Prostate gland (tissue), 2 donors: ENCODE results near the gene CAMK2B. TPM values are rescaled to one million over a fixed set of nuclear protein-coding genes. Genes with fewer than 3 reads are reported as not detected.

Source experiments
- DNase-seq: peaks from one replicate; pipeline ENCODE4 v3.0.0-alpha.2; 2019; ENCODE audit warnings: low spot score
- H3K27ac ChIP-seq, 2 donors: fragments of 200-600 bp; sonication (generic); 2 replicates each; pipeline ENCODE4 v1.5.1; 2017 to 2019
- H3K27me3 ChIP-seq: fragments of 200-600 bp; sonication (generic); replicated peaks from 2 replicates; pipeline ENCODE4 v1.5.1; 2019; ENCODE audit not compliant: insufficient read depth
- H3K36me3 ChIP-seq, 2 donors: fragments of 200-600 bp; sonication (generic); 1 replicate in 1 of 2; 2 replicates in 1 of 2; pipeline versions ENCODE4 v1.5.1 to v1.8.1; 2017 to 2019
- H3K4me1 ChIP-seq: fragments of 200-600 bp; sonication (generic); replicated peaks from 2 replicates; pipeline ENCODE4 v1.5.1; 2019
- H3K4me3 ChIP-seq, 2 donors: fragments of 200-600 bp; sonication (generic); 2 replicates each; pipeline ENCODE4 v1.5.1; 2017 to 2019
- H3K9me3 ChIP-seq: fragments of 200-600 bp; sonication (generic); 2 replicates; pipeline ENCODE4 v1.5.1; 2017
- POLR2A ChIP-seq: fragments of 450-650 bp; IDR thresholded peaks from one replicate; pipeline ENCODE4 v1.6.1; 2016; ENCODE audit warnings: antibody characterized with exemption, mild to moderate bottlenecking
- POLR2AphosphoS5 ChIP-seq: sonication (generic); formaldehyde crosslinking; IDR thresholded peaks from one replicate; pipeline ENCODE4 v1.6.1; 2017; ENCODE audit warnings: antibody characterized with exemption
- WGBS: methylation state at CpG from one replicate; pipeline ENCODE4 v1.1.5; 2018; 5-methylcytosine and 5-hydroxymethylcytosine counted together
- intact Hi-C: fragments of 100-400 bp; cut with DNase I; formaldehyde crosslinking; loops from one replicate; pipeline ENCODE4 v1.14.2; 2022
- total RNA-seq, 2 donors: library from RNA; depleted of rRNA; stranded (reverse); fragments of >200 nt; gene quantifications; one replicate each; pipeline ENCODE4 v1.1.0, GENCODE V29; 2016
- TF ChIP-seq, protein P1 (sequence below), 4 experiments: fragments of 200-600 bp in 2 of 4; fragments of 450-650 bp in 2 of 4; sonication (generic) in 2 of 4; IDR thresholded peaks; 1 replicate in 3 of 4; 2 replicates in 1 of 4; pipeline ENCODE4 v1.5.1; 2016 to 2019; ENCODE audit warnings: antibody characterized with exemption in 4 of 4, mild to moderate bottlenecking in 2 of 4, moderate library complexity in 2 of 4

The CAMK2B gene
- total RNA-seq, 2 donors from 2014 or later, result 5.7 to 16.9 TPM

DNA sequence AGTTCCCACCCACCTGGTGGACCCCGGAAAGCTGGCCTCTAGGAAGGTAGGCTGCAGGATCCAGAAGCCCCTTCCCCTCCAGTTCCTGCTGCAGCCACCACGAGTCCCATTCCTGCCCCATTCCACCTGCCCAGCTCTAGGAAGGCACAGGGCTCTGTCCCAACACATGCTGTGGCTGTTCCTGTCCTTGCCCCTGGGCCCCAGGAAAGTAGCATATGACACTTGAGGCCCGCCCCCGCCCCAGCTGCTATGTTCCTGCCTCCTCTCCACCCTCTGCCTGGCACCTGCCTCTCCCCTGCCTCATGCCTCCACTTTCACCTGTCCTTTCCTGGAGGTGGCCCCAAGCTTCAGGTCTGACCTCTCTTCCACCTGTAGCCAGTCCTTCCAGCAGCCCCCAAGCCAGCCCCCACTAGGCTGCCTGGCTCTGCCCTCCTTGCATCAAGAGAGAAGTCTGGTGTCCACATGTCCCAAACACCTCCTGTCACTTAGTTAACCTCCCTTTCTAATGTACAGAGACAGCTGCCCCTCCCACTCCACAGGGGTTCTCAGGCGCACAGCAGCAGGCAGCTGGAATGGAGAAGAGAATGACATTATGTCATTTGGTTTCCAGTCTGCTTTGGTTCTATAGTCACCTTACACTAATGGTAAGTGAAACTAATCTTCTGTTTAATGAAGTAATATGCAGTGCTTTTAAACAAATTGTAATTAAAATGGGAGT, 101.9 kb downstream of the CAMK2B start:
- Histone ChIP-seq H3K36me3 (no peaks in the 10 kb centered on the region), H3K27ac (no peak overlapping the region), H3K4me3 (no peak overlapping the region), H3K9me3 (no peaks in the 10 kb centered on the region), H3K4me1 (no peaks in the 10 kb centered on the region), H3K27me3 (no peaks in the 10 kb centered on the region)
- intact Hi-C loops, result no loop called here
- DNase-seq, result no peak
- TF ChIP-seq, protein P1, sequence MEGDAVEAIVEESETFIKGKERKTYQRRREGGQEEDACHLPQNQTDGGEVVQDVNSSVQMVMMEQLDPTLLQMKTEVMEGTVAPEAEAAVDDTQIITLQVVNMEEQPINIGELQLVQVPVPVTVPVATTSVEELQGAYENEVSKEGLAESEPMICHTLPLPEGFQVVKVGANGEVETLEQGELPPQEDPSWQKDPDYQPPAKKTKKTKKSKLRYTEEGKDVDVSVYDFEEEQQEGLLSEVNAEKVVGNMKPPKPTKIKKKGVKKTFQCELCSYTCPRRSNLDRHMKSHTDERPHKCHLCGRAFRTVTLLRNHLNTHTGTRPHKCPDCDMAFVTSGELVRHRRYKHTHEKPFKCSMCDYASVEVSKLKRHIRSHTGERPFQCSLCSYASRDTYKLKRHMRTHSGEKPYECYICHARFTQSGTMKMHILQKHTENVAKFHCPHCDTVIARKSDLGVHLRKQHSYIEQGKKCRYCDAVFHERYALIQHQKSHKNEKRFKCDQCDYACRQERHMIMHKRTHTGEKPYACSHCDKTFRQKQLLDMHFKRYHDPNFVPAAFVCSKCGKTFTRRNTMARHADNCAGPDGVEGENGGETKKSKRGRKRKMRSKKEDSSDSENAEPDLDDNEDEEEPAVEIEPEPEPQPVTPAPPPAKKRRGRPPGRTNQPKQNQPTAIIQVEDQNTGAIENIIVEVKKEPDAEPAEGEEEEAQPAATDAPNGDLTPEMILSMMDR (IDR thresholded peaks at IDR 0.05), result no peak
- no peak for TF ChIP-seq POLR2AphosphoS5
- TF ChIP-seq POLR2A, result no peak
- 49% methylated on average over 5 of the region's 5 CpGs for WGBS

DNA sequence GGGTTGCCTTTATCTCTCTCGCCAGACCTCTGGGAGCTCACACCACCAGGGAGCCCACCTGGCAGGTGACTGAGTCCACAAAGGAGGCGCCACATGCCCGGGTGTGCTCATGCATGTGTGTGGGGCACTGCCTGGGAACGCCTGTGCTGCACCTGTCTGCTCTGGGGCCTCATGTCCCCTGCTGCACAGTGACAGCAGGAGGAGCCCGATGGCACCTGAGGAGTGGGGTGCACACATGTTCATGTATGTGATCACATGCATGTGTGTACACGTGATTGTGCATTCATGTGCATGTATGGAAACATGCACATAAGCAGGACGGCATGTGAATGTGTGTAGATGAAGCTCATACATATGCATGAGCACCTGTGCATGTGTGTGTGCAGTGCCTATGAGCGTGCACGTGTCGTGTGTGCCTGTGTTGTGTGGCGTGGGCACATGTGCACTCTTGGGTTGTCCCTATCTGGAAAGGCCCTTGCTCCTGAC, 102.6 kb downstream of the CAMK2B start:
- H3K9me3 ChIP-seq, result no peaks in the 10 kb centered on the region
- H3K36me3 ChIP-seq, result no peaks in the 10 kb centered on the region
- H3K4me3 ChIP-seq, result no peak overlapping the region
- no peak for TF ChIP-seq POLR2A
- TF ChIP-seq, protein P1 (IDR thresholded peaks at IDR 0.05), result no peak
- TF ChIP-seq POLR2AphosphoS5, result no peak
- H3K4me1 ChIP-seq, result no peaks in the 10 kb centered on the region
- 92% methylated on average over 11 of the region's 11 CpGs for WGBS
- intact Hi-C loops, result no loop called here
- H3K27me3 ChIP-seq, result no peaks in the 10 kb centered on the region
- H3K27ac ChIP-seq, result no peak overlapping the region
- DNase-seq, result no peak

DNA sequence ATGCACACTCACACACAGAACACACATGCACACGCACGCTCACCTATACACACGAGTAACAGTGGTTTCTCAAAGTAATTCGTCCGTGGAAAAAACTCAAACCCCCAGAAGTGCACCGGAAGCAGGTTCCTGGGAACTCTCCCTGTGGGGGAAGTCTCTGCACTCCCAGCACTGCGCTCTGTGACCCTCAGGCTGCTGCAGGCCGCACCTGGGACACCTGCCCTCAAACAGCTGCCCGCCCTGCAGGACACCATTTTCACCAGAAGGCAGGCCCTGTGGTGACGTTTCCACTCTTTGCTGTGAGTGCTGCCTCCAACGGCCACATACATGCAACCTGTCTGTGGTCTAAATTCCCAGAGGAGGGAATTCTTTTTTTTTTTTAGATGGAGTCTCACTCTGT, 103.3 kb downstream of the CAMK2B start:
- WGBS, result 85% methylated on average over 11 of the region's 11 CpGs
- intact Hi-C loops, result no loop called here

DNA sequence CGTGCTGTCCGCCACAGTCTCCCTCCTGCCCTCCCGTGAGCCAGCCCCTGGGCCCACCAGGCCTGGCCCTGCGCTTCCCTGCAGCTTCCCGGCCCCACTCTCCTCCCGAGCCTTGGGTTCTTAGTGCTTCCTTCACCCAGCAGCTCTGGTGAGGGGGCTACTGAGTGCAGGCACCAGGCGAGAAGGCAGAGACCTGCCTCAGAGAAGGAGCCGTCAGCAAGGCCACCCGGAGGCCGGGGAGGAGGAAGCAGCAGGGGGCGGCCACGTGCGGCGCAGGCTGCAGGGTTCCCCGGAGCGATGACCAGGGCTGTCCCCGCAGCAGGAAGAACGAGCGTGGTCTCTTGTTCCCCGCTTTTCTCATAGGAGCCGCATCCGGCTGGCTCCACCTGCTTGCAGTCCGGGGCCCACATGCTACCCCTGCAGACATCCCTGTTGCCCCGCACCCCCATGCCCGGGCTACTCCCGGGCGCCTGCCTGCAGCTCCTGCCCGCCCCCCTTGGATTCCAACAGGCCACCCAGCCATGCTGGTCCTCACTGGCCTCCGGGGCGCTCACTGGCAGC, 104.1 kb downstream of the CAMK2B start:
- Histone ChIP-seq H3K9me3 (no peaks in the 10 kb centered on the region), H3K36me3 (no peaks in the 10 kb centered on the region), H3K4me1 (no peaks in the 10 kb centered on the region), H3K4me3 (no peak overlapping the region), H3K27ac (no peak overlapping the region), H3K27me3 (no peaks in the 10 kb centered on the region)
- DNase-seq, result no peak
- TF ChIP-seq POLR2A (no peak), POLR2AphosphoS5 (no peak)
- TF ChIP-seq, protein P1 (IDR thresholded peaks at IDR 0.05), result no peak
- intact Hi-C loops, result no loop called here
- 63% methylated on average over 30 of the region's 30 CpGs for WGBS

More for the DNA sequence above, 103.3 kb downstream of the CAMK2B start:
- Histone ChIP-seq H3K27me3 (no peaks in the 10 kb centered on the region), H3K27ac (no peak overlapping the region), H3K4me3 (no peak overlapping the region), H3K36me3 (no peaks in the 10 kb centered on the region), H3K9me3 (no peaks in the 10 kb centered on the region), H3K4me1 (no peaks in the 10 kb centered on the region)
- TF ChIP-seq, protein P1 (IDR thresholded peaks at IDR 0.05), result no peak
- TF ChIP-seq POLR2AphosphoS5 (no peak), POLR2A (no peak)
- DNase-seq, result no peak
